HEK293 (cell line): Measurements from ENCODE around the gene ZNF397.

ENCODE experiments used
- AEBP2 ChIP-seq: fragments of 450-650 bp; formaldehyde crosslinking; IDR thresholded peaks from 2 replicates; pipeline ENCODE4 v1.5.1; 2016; ENCODE audit warnings: missing biosample characterization, missing genetic modification characterization, borderline replicate concordance
- BCL11A ChIP-seq: fragments of 450-650 bp; formaldehyde crosslinking; IDR thresholded peaks from 2 replicates; pipeline ENCODE4 v1.5.1; 2016; ENCODE audit warnings: low read depth, missing biosample characterization, missing genetic modification characterization
- CTCF ChIP-seq: fragments of 450-650 bp; formaldehyde crosslinking; IDR thresholded peaks from 2 replicates; pipeline ENCODE4 v1.5.1; 2016; ENCODE audit warnings: missing biosample characterization, missing genetic modification characterization
- ZFP3 ChIP-seq: fragments of 450-650 bp; formaldehyde crosslinking; IDR thresholded peaks from 2 replicates; pipeline ENCODE4 v1.5.1; 2016; ENCODE audit warnings: low read depth, missing biosample characterization, missing genetic modification characterization
- ZNF24 ChIP-seq: fragments of 450-650 bp; formaldehyde crosslinking; IDR thresholded peaks from 2 replicates; pipeline ENCODE4 v1.5.1; 2016; ENCODE audit warnings: missing biosample characterization, missing genetic modification characterization
- ZNF544 ChIP-seq: fragments of 450-650 bp; formaldehyde crosslinking; IDR thresholded peaks from 2 replicates; pipeline ENCODE4 v1.5.0; 2017; ENCODE audit warnings: missing biosample characterization, missing genetic modification characterization
- ZNF677 ChIP-seq: fragments of 450-650 bp; IDR thresholded peaks from 2 replicates; pipeline ENCODE4 v1.5.0; 2018; ENCODE audit warnings: missing biosample characterization, mild to moderate bottlenecking, missing genetic modification characterization, moderate library complexity
- ZNF776 ChIP-seq: fragments of 450-650 bp; formaldehyde crosslinking; IDR thresholded peaks from 2 replicates; pipeline ENCODE4 v1.5.0; 2017; ENCODE audit warnings: missing biosample characterization, missing genetic modification characterization, borderline replicate concordance

GRCh38 chr18:35193316-35193715, 47.5 kb upstream of the ZNF397 start:
- TF ChIP-seq ZNF677 (tag by site-specific recombination) (no peak), AEBP2 (no peak), CTCF (tag by site-specific recombination) (no peak), ZNF24 (tag by site-specific recombination) (no peak), BCL11A (no peak), ZNF776 (tag by site-specific recombination) (no peak), ZFP3 (no peak), ZNF544 (tag by site-specific recombination) (no peak)
